Measurements from ENCODE around the gene DOHH.

DOHH gene

DNA sequence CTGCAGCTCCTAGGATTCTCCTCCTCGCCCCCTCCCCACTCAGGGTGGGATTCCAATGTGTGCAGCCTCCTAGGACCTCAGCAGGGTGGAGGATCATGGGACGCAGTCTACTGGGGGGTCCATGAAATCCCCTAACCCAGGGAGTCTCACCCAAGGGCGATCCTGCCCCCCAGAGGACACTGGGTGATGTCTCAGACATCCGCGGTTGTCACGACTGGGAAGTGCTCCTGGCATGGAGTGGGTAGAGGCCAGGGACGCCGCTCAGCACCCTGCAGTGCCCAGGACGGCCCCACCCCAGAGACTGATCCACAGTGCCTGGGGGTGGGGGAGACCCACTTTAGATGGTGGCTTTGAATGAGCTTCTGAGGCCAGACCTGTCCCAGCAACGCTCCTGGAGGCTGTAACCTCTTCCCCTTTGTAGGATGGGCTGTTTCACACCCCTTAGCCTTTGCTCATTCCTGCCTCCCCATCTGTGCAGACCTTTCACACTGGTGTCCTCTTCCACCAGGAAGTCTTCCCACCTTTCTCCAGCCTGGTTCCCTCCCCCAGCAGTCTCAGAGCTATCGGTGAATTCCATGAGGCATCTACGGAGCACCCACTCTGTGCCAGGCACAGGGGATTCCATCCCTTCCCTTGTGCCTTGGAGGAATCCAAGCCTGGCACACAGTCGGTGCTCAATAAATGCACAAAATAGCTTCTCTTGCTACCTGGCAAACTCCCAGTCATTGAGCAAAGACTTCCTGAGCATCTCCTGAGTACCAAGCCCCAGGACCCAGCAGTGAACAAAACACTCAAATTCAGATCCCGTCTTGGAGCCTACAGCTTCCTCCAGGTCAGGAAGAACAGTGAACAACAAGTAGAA is 30.6 kb downstream of the DOHH start:
- TF ChIP-seq, protein P1, sequence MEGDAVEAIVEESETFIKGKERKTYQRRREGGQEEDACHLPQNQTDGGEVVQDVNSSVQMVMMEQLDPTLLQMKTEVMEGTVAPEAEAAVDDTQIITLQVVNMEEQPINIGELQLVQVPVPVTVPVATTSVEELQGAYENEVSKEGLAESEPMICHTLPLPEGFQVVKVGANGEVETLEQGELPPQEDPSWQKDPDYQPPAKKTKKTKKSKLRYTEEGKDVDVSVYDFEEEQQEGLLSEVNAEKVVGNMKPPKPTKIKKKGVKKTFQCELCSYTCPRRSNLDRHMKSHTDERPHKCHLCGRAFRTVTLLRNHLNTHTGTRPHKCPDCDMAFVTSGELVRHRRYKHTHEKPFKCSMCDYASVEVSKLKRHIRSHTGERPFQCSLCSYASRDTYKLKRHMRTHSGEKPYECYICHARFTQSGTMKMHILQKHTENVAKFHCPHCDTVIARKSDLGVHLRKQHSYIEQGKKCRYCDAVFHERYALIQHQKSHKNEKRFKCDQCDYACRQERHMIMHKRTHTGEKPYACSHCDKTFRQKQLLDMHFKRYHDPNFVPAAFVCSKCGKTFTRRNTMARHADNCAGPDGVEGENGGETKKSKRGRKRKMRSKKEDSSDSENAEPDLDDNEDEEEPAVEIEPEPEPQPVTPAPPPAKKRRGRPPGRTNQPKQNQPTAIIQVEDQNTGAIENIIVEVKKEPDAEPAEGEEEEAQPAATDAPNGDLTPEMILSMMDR (conservative IDR thresholded peaks at IDR 0.05; ENCODE audit: low read depth, low read length): peak; percentile 37
- no peak for DNase-seq (ENCODE audit: low read depth)
- H3K4me3 ChIP-seq (ENCODE audit: low read length): no peak overlapping the region

DNA sequence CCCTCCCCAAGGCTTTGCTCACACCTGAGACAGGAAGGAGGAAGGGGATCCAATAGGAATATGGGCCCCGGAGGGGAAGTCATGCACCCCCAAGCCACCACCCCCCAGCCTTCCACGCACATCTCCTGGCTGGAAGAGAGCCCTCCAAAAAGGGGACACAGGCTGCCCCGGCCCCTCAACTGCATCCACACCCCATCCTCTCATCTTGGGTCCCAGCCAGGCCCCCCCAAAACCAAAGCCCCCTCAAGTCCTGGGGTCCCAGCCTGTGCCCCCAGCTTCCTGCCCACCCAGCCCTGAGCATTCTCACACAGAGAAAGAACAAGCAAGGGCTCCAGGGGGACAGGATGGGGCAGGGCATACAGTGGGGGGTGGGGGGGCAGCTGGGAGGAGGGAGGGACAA is 32.3 kb downstream of the DOHH start:
- no peak for DNase-seq (ENCODE audit: low read depth)
- TF ChIP-seq, protein P1 (conservative IDR thresholded peaks at IDR 0.05; ENCODE audit: low read depth, low read length): no peak
- H3K4me3 ChIP-seq (ENCODE audit: low read length): no peak overlapping the region

DNA sequence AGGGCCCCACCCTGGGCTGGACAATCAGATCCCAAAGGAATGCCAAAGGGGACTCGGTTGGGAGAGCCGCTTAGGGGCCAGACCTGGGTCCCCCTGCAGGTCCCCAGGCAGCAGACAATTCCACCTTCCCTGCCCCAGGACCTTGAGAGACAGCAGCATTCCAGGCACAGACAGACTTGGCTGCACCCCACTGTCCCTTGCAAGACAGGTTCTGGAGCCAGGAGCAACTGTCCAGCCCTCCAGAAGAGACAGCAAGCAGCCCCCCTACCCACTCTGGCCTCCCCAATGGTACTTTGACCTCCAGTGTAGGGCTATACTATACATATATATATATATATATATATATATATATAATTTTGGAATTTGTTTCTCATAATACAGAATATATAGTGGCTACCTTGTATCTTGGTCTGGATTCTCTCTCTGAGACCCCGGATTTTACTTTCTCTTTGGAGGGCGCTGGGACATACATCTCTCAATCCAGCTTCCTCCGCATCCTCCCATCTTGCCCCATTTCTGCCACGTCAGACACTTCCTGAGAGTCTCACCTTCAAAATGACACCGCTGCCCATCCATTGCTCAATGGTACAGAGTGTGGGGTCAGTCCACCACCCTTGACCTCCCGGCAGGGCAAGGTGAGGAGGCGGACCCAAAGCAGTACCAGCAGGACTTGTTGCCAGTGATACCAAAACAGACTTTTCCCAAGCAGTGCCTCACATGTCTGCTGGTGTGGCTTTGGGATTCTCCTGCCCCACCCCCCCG is 32.9 kb downstream of the DOHH start:
- no peak for DNase-seq (ENCODE audit: low read depth)
- TF ChIP-seq, protein P1 (conservative IDR thresholded peaks at IDR 0.05; ENCODE audit: low read depth, low read length): no peak

DNA sequence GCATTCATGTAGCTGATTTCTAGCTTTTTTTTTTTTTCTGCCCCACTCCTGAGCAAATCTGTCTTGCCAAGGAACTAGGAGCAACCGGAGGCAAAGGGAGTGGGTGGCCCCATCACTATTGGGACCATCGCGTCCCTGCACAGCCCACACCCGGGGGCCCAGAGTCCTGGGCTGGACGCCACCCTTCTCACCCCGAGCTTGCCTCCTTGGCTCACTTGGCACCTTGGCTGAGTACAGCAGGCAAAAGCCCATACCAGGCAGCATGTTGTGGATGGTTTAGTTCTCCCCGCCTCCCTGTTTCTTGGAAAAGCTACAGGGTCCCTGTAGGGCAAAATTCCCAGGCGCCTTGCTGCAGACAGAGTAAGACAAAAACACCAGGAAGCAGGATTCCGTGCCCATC is 33.8 kb downstream of the DOHH start:
- no peak overlapping the region for H3K4me3 ChIP-seq (ENCODE audit: low read length)
- no peak for DNase-seq (ENCODE audit: low read depth)
- TF ChIP-seq, protein P1 (conservative IDR thresholded peaks at IDR 0.05; ENCODE audit: low read depth, low read length): no peak

More for the DNA sequence above, 32.9 kb downstream of the DOHH start:
- no peak overlapping the region for H3K4me3 ChIP-seq (ENCODE audit: low read length)

DNA sequence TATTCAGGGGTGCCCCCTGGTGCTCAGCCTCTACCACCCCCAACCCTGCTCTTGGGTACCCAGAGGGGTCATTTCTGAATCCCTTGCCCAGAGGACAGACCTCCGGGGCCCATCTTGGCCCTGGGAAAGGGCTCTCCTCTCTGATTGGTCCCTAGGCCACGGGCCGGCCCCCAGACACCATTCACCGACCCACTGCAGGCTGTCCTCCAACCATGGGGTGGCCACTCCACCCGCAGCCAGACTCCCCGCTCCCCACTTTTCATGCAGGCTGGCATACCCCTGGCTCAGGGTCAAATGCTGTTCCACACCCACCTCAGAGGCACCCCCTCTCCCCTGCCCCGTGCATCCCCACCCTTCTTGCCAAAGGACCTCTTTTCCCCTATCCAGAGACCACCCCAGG is 34.9 kb downstream of the DOHH start:
- DNase-seq (ENCODE audit: low read depth): no peak
- H3K4me3 ChIP-seq (ENCODE audit: low read length): no peak overlapping the region
- TF ChIP-seq, protein P1 (conservative IDR thresholded peaks at IDR 0.05; ENCODE audit: low read depth, low read length): peak; percentile 10

DNA sequence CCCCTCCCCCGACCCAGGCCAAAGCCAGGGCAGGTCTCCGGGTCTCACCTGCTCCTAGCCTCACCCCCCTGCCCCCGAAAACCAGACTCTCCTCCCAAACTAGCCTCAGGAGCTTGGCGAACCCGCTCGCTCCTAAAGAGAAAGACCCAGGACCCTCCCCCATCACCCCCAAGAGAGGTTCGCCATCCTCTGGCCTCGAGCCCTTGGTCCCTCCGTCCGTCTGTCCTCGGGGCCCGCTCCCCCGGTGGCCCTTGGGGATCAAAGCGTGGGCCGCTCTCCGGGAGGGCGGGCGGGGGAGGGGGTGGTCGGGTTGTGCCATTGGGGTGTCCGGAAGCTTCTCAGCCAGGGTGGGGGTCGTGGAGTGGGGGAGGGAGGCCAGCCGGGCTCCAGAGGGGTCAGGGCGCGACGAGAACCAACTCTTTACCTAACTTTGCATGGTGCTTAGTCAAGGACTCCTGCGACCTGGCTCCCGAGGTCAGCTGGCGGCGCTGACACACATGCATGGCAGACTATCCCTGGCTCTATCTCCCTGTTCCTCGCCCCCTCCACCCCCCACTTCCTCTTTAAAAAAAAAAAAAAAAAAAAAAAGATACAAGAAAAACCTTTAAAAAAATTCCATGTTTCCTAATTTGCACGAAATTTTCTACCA is 35.8 kb downstream of the DOHH start:
- no peak for DNase-seq (ENCODE audit: low read depth)
- TF ChIP-seq, protein P1 (conservative IDR thresholded peaks at IDR 0.05; ENCODE audit: low read depth, low read length): no peak
- no peak overlapping the region for H3K4me3 ChIP-seq (ENCODE audit: low read length)

Measured in retinal pigment epithelial cell (primary cell).